Measurements from ENCODE around the gene SERPINF2.
A peak's percentile ranks its signal among the peaks of the same experiment; 100 is the strongest.

Gene SERPINF2

DNA sequence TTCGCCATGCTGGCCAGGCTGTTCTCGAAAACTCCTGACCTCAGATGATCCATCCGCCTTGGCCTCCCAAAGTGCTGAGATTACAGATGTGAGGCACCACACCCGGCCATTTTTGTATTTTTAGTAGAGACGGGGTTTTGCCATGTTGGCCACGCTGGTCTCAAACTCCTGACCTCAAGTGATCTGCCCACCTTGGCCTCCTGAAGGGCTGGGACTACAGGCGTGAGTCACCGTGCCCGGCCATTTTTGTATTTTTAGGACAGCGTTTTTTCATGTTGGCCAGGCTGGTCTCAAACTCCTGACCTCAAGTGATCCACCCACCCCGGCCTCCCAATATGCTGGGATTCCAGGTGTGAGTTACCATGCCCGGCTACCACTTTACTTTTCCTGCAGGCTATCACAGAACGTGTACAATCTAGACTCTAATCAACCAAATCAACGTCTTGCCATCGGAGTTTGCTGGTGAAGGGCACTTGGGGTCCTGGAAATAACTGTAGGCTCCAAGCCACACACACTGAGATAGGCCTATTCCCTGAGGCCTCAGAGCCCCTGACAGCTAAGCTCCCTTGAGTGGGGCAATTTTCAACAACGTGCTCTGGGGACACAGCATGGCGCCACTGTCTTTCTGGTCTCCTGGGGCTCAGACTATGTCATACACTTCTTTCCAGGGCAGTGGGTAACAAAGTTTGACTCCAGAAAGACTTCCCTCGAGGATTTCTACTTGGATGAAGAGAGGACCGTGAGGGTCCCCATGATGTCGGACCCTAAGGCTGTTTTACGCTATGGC is 31.9 kb downstream of the SERPINF2 start:
- Histone ChIP-seq H3K36me3 (ENCODE audit: control insufficient read depth in 1 of 2, insufficient read depth in 2 of 2, low read length in 2 of 2) (peaks cover 16 to 25% of the 10 kb centered on the region in 2 donors), H3K27ac (ENCODE audit: low read depth, low read length) (peak overlapping the region; percentile 27), H3K27me3 (ENCODE audit: control insufficient read depth in 1 of 2, insufficient read depth in 2 of 2, low read length in 2 of 2) (no peaks in the 10 kb centered on the region), H3K4me1 (ENCODE audit: control insufficient read depth in 1 of 2, insufficient read depth in 2 of 2, low read length in 2 of 2) (peaks cover 0 to 2% of the 10 kb centered on the region in 2 donors), H3K9me3 (ENCODE audit: control insufficient read depth in 1 of 2, low read length in 2 of 2) (no peaks in the 10 kb centered on the region), H3K9ac (ENCODE audit: low read depth in 1 of 2, low read length in 2 of 2) (no peak overlapping the region), H3K4me3 (ENCODE audit: low read depth in 1 of 2, low read length in 2 of 2) (no peak overlapping the region)

DNA sequence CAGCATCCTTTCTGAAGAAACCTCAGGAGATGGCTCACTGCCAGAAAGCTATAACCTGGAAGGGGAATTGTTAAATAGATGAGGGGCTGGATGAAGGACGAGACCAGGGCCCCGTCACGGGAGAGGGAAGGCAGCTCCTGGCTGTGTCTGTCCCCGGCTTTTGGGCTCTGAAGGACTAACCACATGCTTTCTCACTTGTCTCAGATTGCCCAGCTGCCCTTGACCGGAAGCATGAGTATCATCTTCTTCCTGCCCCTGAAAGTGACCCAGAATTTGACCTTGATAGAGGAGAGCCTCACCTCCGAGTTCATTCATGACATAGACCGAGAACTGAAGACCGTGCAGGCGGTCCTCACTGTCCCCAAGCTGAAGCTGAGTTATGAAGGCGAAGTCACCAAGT is 33.7 kb downstream of the SERPINF2 start:
- peaks cover 0 to 2% of the 10 kb centered on the region in 2 donors for H3K4me1 ChIP-seq (ENCODE audit: control insufficient read depth in 1 of 2, insufficient read depth in 2 of 2, low read length in 2 of 2)
- peaks cover 18 to 32% of the 10 kb centered on the region in 2 donors for H3K36me3 ChIP-seq (ENCODE audit: control insufficient read depth in 1 of 2, insufficient read depth in 2 of 2, low read length in 2 of 2)
- no peaks in the 10 kb centered on the region for H3K27me3 ChIP-seq (ENCODE audit: control insufficient read depth in 1 of 2, insufficient read depth in 2 of 2, low read length in 2 of 2)
- no peak overlapping the region for H3K27ac ChIP-seq (ENCODE audit: low read depth, low read length)
- no peaks in the 10 kb centered on the region for H3K9me3 ChIP-seq (ENCODE audit: control insufficient read depth in 1 of 2, low read length in 2 of 2)
- no peak overlapping the region for H3K9ac ChIP-seq (ENCODE audit: low read depth in 1 of 2, low read length in 2 of 2)
- H3K4me3 ChIP-seq (ENCODE audit: low read depth in 1 of 2, low read length in 2 of 2) = no peak overlapping the region

- peaks cover 0 to 2% of the 10 kb centered on the region in 2 donors for H3K4me1 ChIP-seq (ENCODE audit: control insufficient read depth in 1 of 2, insufficient read depth in 2 of 2, low read length in 2 of 2)
Measured at GRCh38 chr17:1776857-1777256, 34.2 kb downstream of the SERPINF2 start.

DNA sequence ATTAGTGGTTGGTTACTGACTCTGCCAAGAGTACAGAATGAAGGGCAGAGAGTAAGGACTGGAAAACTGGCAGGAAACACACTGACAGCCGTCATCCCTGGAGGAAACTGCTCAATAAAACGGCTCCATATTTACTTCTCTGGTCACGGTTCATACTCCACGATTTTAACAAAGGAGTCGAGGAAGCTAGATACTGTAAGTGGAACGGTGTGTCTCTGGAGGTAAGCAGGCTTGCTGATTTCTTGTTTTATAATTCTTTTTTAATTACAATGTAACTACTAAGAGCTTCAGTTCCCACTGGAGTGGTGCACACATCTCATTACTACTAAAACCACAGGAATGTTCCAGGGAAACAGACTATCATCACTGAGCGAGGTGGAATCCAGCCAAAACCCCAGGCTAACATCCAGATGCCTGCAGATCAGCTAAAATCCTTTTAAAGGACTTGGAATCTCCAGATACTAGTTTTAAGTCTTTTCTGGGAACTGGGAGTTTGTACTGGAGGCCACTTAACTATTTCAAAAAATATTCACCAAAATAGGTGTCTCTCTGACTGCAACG is 37.0 kb downstream of the SERPINF2 start:
- Histone ChIP-seq H3K4me3 (ENCODE audit: low read depth in 1 of 2, low read length in 2 of 2) (no peak overlapping the region), H3K4me1 (ENCODE audit: control insufficient read depth in 1 of 2, insufficient read depth in 2 of 2, low read length in 2 of 2) (peaks cover 7 to 19% of the 10 kb centered on the region in 2 donors), H3K9me3 (ENCODE audit: control insufficient read depth in 1 of 2, low read length in 2 of 2) (no peaks in the 10 kb centered on the region), H3K27ac (ENCODE audit: low read depth, low read length) (no peak overlapping the region), H3K36me3 (ENCODE audit: control insufficient read depth in 1 of 2, insufficient read depth in 2 of 2, low read length in 2 of 2) (peaks cover 21 to 56% of the 10 kb centered on the region in 2 donors), H3K27me3 (ENCODE audit: control insufficient read depth in 1 of 2, insufficient read depth in 2 of 2, low read length in 2 of 2) (no peaks in the 10 kb centered on the region), H3K9ac (ENCODE audit: low read depth in 1 of 2, low read length in 2 of 2) (no peak overlapping the region)

More at GRCh38 chr17:1776857-1777256, 34.2 kb downstream of the SERPINF2 start:
- Histone ChIP-seq H3K9me3 (ENCODE audit: control insufficient read depth in 1 of 2, low read length in 2 of 2) (no peaks in the 10 kb centered on the region), H3K36me3 (ENCODE audit: control insufficient read depth in 1 of 2, insufficient read depth in 2 of 2, low read length in 2 of 2) (peaks cover 18 to 35% of the 10 kb centered on the region in 2 donors), H3K9ac (ENCODE audit: low read depth in 1 of 2, low read length in 2 of 2) (no peak overlapping the region), H3K4me3 (ENCODE audit: low read depth in 1 of 2, low read length in 2 of 2) (no peak overlapping the region), H3K27ac (ENCODE audit: low read depth, low read length) (no peak overlapping the region), H3K27me3 (ENCODE audit: control insufficient read depth in 1 of 2, insufficient read depth in 2 of 2, low read length in 2 of 2) (no peaks in the 10 kb centered on the region)

GRCh38 chr17:1782171-1782567 is 39.5 kb downstream of the SERPINF2 start:
- peak overlapping the region; percentile 55 for H3K27ac ChIP-seq (ENCODE audit: low read depth, low read length)

GRCh38 chr17:1783271-1783670 is 40.6 kb downstream of the SERPINF2 start:
- Histone ChIP-seq H3K27me3 (ENCODE audit: control insufficient read depth in 1 of 2, insufficient read depth in 2 of 2, low read length in 2 of 2) (no peaks in the 10 kb centered on the region), H3K4me3 (ENCODE audit: low read depth in 1 of 2, low read length in 2 of 2) (no peak overlapping the region), H3K9ac (ENCODE audit: low read depth in 1 of 2, low read length in 2 of 2) (peak overlapping the region; percentile 44 to 45), H3K4me1 (ENCODE audit: control insufficient read depth in 1 of 2, insufficient read depth in 2 of 2, low read length in 2 of 2) (peaks cover 24 to 41% of the 10 kb centered on the region in 2 donors), H3K27ac (ENCODE audit: low read depth, low read length) (peak overlapping the region; percentile 85), H3K9me3 (ENCODE audit: control insufficient read depth in 1 of 2, low read length in 2 of 2) (no peaks in the 10 kb centered on the region), H3K36me3 (ENCODE audit: control insufficient read depth in 1 of 2, insufficient read depth in 2 of 2, low read length in 2 of 2) (peaks cover 18 to 46% of the 10 kb centered on the region in 2 donors)

More at GRCh38 chr17:1782171-1782567, 39.5 kb downstream of the SERPINF2 start:
- no peak overlapping the region for H3K4me3 ChIP-seq (ENCODE audit: low read depth in 1 of 2, low read length in 2 of 2)
- H3K4me1 ChIP-seq (ENCODE audit: control insufficient read depth in 1 of 2, insufficient read depth in 2 of 2, low read length in 2 of 2) = peaks cover 21 to 36% of the 10 kb centered on the region in 2 donors
- H3K9ac ChIP-seq (ENCODE audit: low read depth in 1 of 2, low read length in 2 of 2) = peak overlapping the region in 1 of 2 donors; percentile 15
- H3K36me3 ChIP-seq (ENCODE audit: control insufficient read depth in 1 of 2, insufficient read depth in 2 of 2, low read length in 2 of 2) = peaks cover 24 to 54% of the 10 kb centered on the region in 2 donors
- H3K27me3 ChIP-seq (ENCODE audit: control insufficient read depth in 1 of 2, insufficient read depth in 2 of 2, low read length in 2 of 2) = no peaks in the 10 kb centered on the region
- H3K9me3 ChIP-seq (ENCODE audit: control insufficient read depth in 1 of 2, low read length in 2 of 2) = no peaks in the 10 kb centered on the region

GRCh38 chr17:1783834-1784611 is 41.4 kb downstream of the SERPINF2 start:
- Histone ChIP-seq H3K4me1 (ENCODE audit: control insufficient read depth in 1 of 2, insufficient read depth in 2 of 2, low read length in 2 of 2) (peaks cover 30 to 41% of the 10 kb centered on the region in 2 donors), H3K27me3 (ENCODE audit: control insufficient read depth in 1 of 2, insufficient read depth in 2 of 2, low read length in 2 of 2) (no peaks in the 10 kb centered on the region), H3K36me3 (ENCODE audit: control insufficient read depth in 1 of 2, insufficient read depth in 2 of 2, low read length in 2 of 2) (peaks cover 13 to 46% of the 10 kb centered on the region in 2 donors), H3K27ac (ENCODE audit: low read depth, low read length) (peak overlapping the region; percentile 85), H3K4me3 (ENCODE audit: low read depth in 1 of 2, low read length in 2 of 2) (no peak overlapping the region), H3K9me3 (ENCODE audit: control insufficient read depth in 1 of 2, low read length in 2 of 2) (no peaks in the 10 kb centered on the region), H3K9ac (ENCODE audit: low read depth in 1 of 2, low read length in 2 of 2) (peak overlapping the region; percentile 44 to 45)

DNA sequence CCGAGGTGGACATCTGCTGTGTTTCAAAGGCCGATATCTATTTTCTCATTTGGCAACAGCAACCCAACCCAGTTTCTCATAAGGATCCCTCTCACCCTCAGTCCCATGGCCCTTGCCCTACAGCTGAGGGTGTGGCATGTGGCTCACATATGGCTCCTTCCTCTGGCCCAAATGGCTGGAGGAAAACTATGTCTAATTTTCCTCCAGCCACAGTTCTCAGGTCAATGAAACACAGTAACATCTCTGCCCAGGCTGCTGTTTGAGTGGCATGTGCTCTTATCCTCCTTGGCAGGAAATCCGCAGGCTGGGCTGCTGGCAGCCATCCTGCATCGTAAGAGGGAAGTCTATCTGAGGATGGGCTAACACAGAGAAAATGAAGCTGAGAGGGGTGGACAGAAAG is 43.3 kb downstream of the SERPINF2 start:
- peak overlapping the region in 1 of 2 donors; percentile 12 for H3K9ac ChIP-seq (ENCODE audit: low read depth in 1 of 2, low read length in 2 of 2)
- peaks cover 30 to 41% of the 10 kb centered on the region in 2 donors for H3K4me1 ChIP-seq (ENCODE audit: control insufficient read depth in 1 of 2, insufficient read depth in 2 of 2, low read length in 2 of 2)
- no peaks in the 10 kb centered on the region for H3K27me3 ChIP-seq (ENCODE audit: control insufficient read depth in 1 of 2, insufficient read depth in 2 of 2, low read length in 2 of 2)

DNA sequence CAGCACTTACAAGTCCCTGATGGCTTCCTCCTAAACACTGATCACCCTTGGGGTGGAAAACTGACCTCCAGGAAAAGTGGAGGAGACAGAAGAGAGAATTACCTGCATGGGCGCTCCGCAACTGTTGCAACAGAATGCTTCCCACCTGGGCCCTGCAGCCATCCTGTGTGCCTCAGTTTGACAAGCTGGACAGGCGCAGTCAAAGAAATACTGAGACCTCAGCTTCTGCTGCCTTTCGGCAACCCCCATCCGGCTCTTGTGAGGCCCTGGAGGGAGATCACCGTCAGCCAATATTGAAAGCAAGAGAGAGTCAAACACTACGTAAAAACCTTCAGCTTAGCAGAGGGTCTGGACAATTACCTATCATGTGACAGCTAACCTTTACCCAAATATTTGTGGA is 44.0 kb downstream of the SERPINF2 start:
- Histone ChIP-seq H3K36me3 (ENCODE audit: control insufficient read depth in 1 of 2, insufficient read depth in 2 of 2, low read length in 2 of 2) (peaks cover 11 to 36% of the 10 kb centered on the region in 2 donors), H3K9me3 (ENCODE audit: control insufficient read depth in 1 of 2, low read length in 2 of 2) (no peaks in the 10 kb centered on the region), H3K4me3 (ENCODE audit: low read depth in 1 of 2, low read length in 2 of 2) (no peak overlapping the region), H3K4me1 (ENCODE audit: control insufficient read depth in 1 of 2, insufficient read depth in 2 of 2, low read length in 2 of 2) (peaks cover 30 to 41% of the 10 kb centered on the region in 2 donors), H3K9ac (ENCODE audit: low read depth in 1 of 2, low read length in 2 of 2) (peak overlapping the region in 1 of 2 donors; percentile 44), H3K27ac (ENCODE audit: low read depth, low read length) (peak overlapping the region; percentile 84), H3K27me3 (ENCODE audit: control insufficient read depth in 1 of 2, insufficient read depth in 2 of 2, low read length in 2 of 2) (no peaks in the 10 kb centered on the region)

More for the DNA sequence above, 43.3 kb downstream of the SERPINF2 start:
- no peaks in the 10 kb centered on the region for H3K9me3 ChIP-seq (ENCODE audit: control insufficient read depth in 1 of 2, low read length in 2 of 2)
- no peak overlapping the region for H3K4me3 ChIP-seq (ENCODE audit: low read depth in 1 of 2, low read length in 2 of 2)
- peaks cover 11 to 37% of the 10 kb centered on the region in 2 donors for H3K36me3 ChIP-seq (ENCODE audit: control insufficient read depth in 1 of 2, insufficient read depth in 2 of 2, low read length in 2 of 2)
- peak overlapping the region; percentile 84 for H3K27ac ChIP-seq (ENCODE audit: low read depth, low read length)
